Trophoblast cell (in vitro differentiated cells and primary cell): ENCODE results near the gene LTN1.

Experiments used
- DNase-seq, 2 donors: peaks; one replicate each; pipeline ENCODE4 v3.0.0-alpha.2; 2016
- H2AFZ ChIP-seq: 2 replicates; pipeline ENCODE4 v1.6.1; 2013; ENCODE audit warnings: low read length, moderate library complexity, mild to moderate bottlenecking; ENCODE audit not compliant: insufficient read depth, poor library complexity
- H2AK5ac ChIP-seq: 2 replicates; pipeline ENCODE4 v1.6.1; 2013; ENCODE audit warnings: mild to moderate bottlenecking, low read length
- H2BK120ac ChIP-seq: 2 replicates; pipeline ENCODE4 v1.6.1; 2013; ENCODE audit warnings: low read length, mild to moderate bottlenecking, moderate library complexity; ENCODE audit not compliant: insufficient read depth, poor library complexity
- H2BK12ac ChIP-seq: 2 replicates; pipeline ENCODE4 v1.6.1; 2013; ENCODE audit warnings: mild to moderate bottlenecking, low read length, moderate library complexity
- H2BK5ac ChIP-seq: 2 replicates; pipeline ENCODE4 v1.6.1; 2013; ENCODE audit warnings: low read length, low read depth, moderate library complexity, mild to moderate bottlenecking; ENCODE audit not compliant: poor library complexity
- H3K14ac ChIP-seq: 2 replicates; pipeline ENCODE4 v1.6.1; 2013; ENCODE audit warnings: mild to moderate bottlenecking, low read length
- H3K18ac ChIP-seq: 2 replicates; pipeline ENCODE4 v1.6.1; 2013; ENCODE audit warnings: mild to moderate bottlenecking, low read length
- H3K23ac ChIP-seq: 2 replicates; pipeline ENCODE4 v1.6.1; 2013; ENCODE audit warnings: low read length
- H3K27ac ChIP-seq: 2 replicates; pipeline ENCODE4 v1.5.1; 2013; ENCODE audit warnings: low read depth, mild to moderate bottlenecking, inconsistent platforms, low read length, moderate library complexity
- H3K27me3 ChIP-seq: 2 replicates; pipeline ENCODE4 v1.6.1; 2013; ENCODE audit warnings: inconsistent platforms, mild to moderate bottlenecking, low read length, moderate library complexity; ENCODE audit not compliant: insufficient read depth
- H3K36me3 ChIP-seq, 2 experiments: 1 replicate in 1 of 2; 2 replicates in 1 of 2; pipeline ENCODE4 v1.6.1; 2013; ENCODE audit warnings: low read length in 2 of 2, mild to moderate bottlenecking in 2 of 2, moderate library complexity in 1 of 2; ENCODE audit not compliant: insufficient read depth in 2 of 2, control insufficient read depth in 1 of 2
- H3K4ac ChIP-seq: 2 replicates; pipeline ENCODE4 v1.6.1; 2013; ENCODE audit warnings: low read depth, mild to moderate bottlenecking, low read length, moderate library complexity
- H3K4me1 ChIP-seq, 2 experiments: 1 replicate in 1 of 2; 2 replicates in 1 of 2; pipeline ENCODE4 v1.6.1; 2013; ENCODE audit warnings: low read length in 2 of 2, mild to moderate bottlenecking in 2 of 2, moderate library complexity in 1 of 2; ENCODE audit not compliant: insufficient read depth in 2 of 2, control insufficient read depth in 1 of 2
- H3K4me2 ChIP-seq: 2 replicates; pipeline ENCODE4 v1.6.1; 2013; ENCODE audit warnings: inconsistent platforms, mild to moderate bottlenecking, low read length, moderate library complexity
- H3K4me3 ChIP-seq: 2 replicates; pipeline ENCODE4 v1.5.1; 2013; ENCODE audit warnings: mild to moderate bottlenecking, low read depth, low read length, inconsistent platforms
- H3K79me1 ChIP-seq: one replicate; pipeline ENCODE4 v1.6.1; 2013; ENCODE audit warnings: low read length
- H3K79me2 ChIP-seq: 2 replicates; pipeline ENCODE4 v1.6.1; 2013; ENCODE audit warnings: low read length, mild to moderate bottlenecking; ENCODE audit not compliant: control insufficient read depth, insufficient read depth, poor library complexity
- H3K9ac ChIP-seq: 2 replicates; pipeline ENCODE4 v1.6.1; 2013; ENCODE audit warnings: mild to moderate bottlenecking, low read length
- H3K9me3 ChIP-seq: 2 replicates; pipeline ENCODE4 v1.6.1; 2013; ENCODE audit warnings: low read depth, mild to moderate bottlenecking, control low read depth, inconsistent platforms, low read length; ENCODE audit not compliant: insufficient read depth
- H4K12ac ChIP-seq: 2 replicates; pipeline ENCODE4 v1.6.1; 2013; ENCODE audit warnings: low read depth, mild to moderate bottlenecking, low read length, moderate library complexity
- H4K8ac ChIP-seq: 2 replicates; pipeline ENCODE4 v1.6.1; 2013; ENCODE audit warnings: low read depth, mild to moderate bottlenecking, low read length, moderate library complexity
- H4K91ac ChIP-seq: one replicate; pipeline ENCODE4 v1.6.1; 2013; ENCODE audit warnings: low read depth, mild to moderate bottlenecking, low read length, moderate library complexity
- WGBS: extraction: QIAGEN DNeasy Blood & Tissue Kit; methylation state at CpG from one replicate; pipeline ENCODE4 v1.1.7; 2013; ENCODE audit warnings: missing lambda C conversion rate; ENCODE audit not compliant: insufficient read length, insufficient coverage; ENCODE audit errors: extremely low coverage; 5-methylcytosine and 5-hydroxymethylcytosine counted together

Gene LTN1

DNA sequence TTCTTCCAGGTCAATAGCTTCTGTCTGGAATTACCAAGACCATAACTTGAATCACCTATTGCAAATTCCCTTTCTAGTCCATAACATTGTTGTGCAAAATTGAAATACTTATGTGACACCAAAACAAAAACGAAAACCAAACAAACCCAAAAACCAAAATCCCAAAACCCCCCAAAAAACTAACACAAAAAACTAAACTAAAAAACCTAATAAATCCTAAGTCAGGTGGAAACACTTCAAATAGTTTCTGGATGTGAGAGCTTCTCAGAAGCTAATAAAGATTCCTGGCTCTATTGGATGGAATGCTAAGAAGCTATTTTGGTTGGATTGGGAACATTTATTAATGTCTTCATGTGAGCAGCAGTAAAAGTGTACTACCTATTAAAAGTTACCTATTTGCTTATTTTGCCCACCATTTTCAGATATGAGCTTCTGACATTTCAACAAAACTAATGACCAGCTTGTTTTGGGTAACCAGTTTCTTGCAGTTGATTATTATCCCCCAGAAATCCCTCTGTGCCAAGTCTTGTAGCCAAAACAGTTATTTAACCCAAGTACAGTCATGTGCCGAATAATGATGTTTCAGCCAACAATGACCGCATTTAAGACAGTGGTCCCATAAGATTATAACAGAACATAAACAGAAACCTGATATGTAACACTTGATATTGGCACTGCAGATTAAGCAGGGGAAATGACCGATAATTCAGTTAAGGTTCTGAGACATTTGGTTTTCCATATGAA, 76.4 kb downstream of the LTN1 start:
- H2BK12ac ChIP-seq = no peak overlapping the region
- H3K36me3 ChIP-seq = no peaks in the 10 kb centered on the region

DNA sequence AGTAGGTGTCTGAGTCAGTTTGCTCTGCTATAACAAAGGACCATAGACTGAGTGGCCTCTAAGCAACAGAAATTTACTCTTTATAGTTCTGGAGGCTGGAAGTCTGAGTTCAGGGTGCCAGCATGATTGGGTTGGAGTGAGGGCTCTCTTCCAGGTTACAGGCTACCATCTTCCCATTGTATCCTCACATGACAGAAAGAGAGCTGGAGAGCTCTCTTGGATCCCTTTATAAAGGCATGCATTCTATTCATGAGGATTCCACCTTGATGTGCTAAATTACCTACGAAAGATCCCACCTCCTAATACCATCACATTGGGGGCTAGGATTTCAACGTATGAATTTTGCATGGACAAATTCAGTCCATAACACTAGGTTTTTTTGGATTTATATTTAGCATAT, 79.6 kb downstream of the LTN1 start:
- H4K91ac ChIP-seq = no peak overlapping the region
- no peak overlapping the region for H2AK5ac ChIP-seq
- peaks cover 0 to 1% of the 10 kb centered on the region in 2 experiments for H3K4me1 ChIP-seq
- H3K14ac ChIP-seq = no peak overlapping the region
- WGBS = no CpG with 5 or more reads among the region's 2 CpGs
- no peaks in the 10 kb centered on the region for H3K27me3 ChIP-seq
- no peak overlapping the region for H2BK5ac ChIP-seq
- H2AFZ ChIP-seq = no peak overlapping the region
- H3K23ac ChIP-seq = no peak overlapping the region
- H3K9ac ChIP-seq = no peak overlapping the region
- no peak overlapping the region for H3K4me3 ChIP-seq
- DNase-seq = no peak
- no peaks in the 10 kb centered on the region for H3K36me3 ChIP-seq
- H3K18ac ChIP-seq = no peak overlapping the region
- no peak overlapping the region for H2BK120ac ChIP-seq
- H3K4ac ChIP-seq = no peak overlapping the region
- no peak overlapping the region for H3K27ac ChIP-seq
- H3K79me1 ChIP-seq = no peaks in the 10 kb centered on the region
- no peak overlapping the region for H3K4me2 ChIP-seq
- no peak overlapping the region for H4K8ac ChIP-seq
- H2BK12ac ChIP-seq = no peak overlapping the region
- H3K9me3 ChIP-seq = no peaks in the 10 kb centered on the region
- H4K12ac ChIP-seq = no peak overlapping the region
- H3K79me2 ChIP-seq = no peaks in the 10 kb centered on the region

More for the DNA sequence above, 76.4 kb downstream of the LTN1 start:
- no peak overlapping the region for H2BK5ac ChIP-seq
- H3K4me3 ChIP-seq = no peak overlapping the region
- no peak overlapping the region for H3K18ac ChIP-seq
- no peak overlapping the region for H2AFZ ChIP-seq
- H3K9ac ChIP-seq = no peak overlapping the region
- no peaks in the 10 kb centered on the region for H3K4me1 ChIP-seq
- no peak overlapping the region for H2BK120ac ChIP-seq
- H3K79me1 ChIP-seq = no peaks in the 10 kb centered on the region
- H4K91ac ChIP-seq = no peak overlapping the region
- H3K23ac ChIP-seq = no peak overlapping the region
- 100% methylated on average over 1 of the region's 4 CpGs for WGBS
- no peak overlapping the region for H3K4me2 ChIP-seq
- DNase-seq = no peak
- H4K8ac ChIP-seq = no peak overlapping the region
- H3K79me2 ChIP-seq = no peaks in the 10 kb centered on the region
- no peak overlapping the region for H3K14ac ChIP-seq
- H2AK5ac ChIP-seq = no peak overlapping the region
- no peaks in the 10 kb centered on the region for H3K9me3 ChIP-seq
- no peak overlapping the region for H3K27ac ChIP-seq
- no peaks in the 10 kb centered on the region for H3K27me3 ChIP-seq
- no peak overlapping the region for H4K12ac ChIP-seq
- H3K4ac ChIP-seq = no peak overlapping the region

DNA sequence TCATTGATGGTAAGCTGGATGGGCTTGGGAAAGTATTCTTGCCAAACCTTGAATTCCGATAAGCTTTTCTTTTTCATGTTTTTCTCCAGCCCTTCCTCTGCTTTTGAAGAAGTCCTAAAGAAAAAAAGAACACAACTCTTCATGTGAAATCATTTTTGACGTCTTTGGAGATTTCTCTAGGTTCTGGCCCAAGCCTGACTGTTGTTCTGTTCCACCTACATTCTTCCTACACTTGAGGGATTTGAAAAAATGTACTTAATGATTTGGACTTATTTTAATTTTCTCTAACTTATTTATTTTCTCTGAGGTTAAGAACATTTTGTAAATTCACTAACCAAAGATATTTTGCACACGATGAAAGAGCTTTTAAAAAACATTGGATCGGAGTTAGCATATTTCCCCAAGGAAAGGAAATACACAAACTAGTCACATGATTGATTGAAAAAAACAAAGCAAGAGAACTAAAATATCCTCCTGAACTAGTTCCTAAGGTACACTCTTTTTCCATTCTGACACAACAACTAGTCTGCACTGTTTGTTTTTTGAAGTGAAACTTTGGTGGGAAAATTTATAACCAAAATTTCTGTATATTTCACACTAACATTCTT, 82.3 kb downstream of the LTN1 start:
- H4K12ac ChIP-seq = no peak overlapping the region
- H3K79me1 ChIP-seq = no peaks in the 10 kb centered on the region
- H3K4ac ChIP-seq = no peak overlapping the region
- no peak overlapping the region for H3K4me2 ChIP-seq
- no peak for DNase-seq
- H4K91ac ChIP-seq = no peak overlapping the region
- H3K23ac ChIP-seq = no peak overlapping the region
- no peaks in the 10 kb centered on the region for H3K27me3 ChIP-seq
- no peaks in the 10 kb centered on the region for H3K9me3 ChIP-seq
- H3K14ac ChIP-seq = no peak overlapping the region
- WGBS = no CpG with 5 or more reads among the region's 4 CpGs
- H3K36me3 ChIP-seq = no peaks in the 10 kb centered on the region
- H2BK5ac ChIP-seq = no peak overlapping the region
- no peak overlapping the region for H3K18ac ChIP-seq
- H2AK5ac ChIP-seq = no peak overlapping the region
- H3K79me2 ChIP-seq = no peaks in the 10 kb centered on the region
- no peak overlapping the region for H3K27ac ChIP-seq
- H3K9ac ChIP-seq = no peak overlapping the region
- no peak overlapping the region for H2AFZ ChIP-seq
- no peak overlapping the region for H4K8ac ChIP-seq
- H3K4me3 ChIP-seq = no peak overlapping the region
- H2BK12ac ChIP-seq = no peak overlapping the region
- H2BK120ac ChIP-seq = no peak overlapping the region
- H3K4me1 ChIP-seq = peaks cover 0 to 1% of the 10 kb centered on the region in 2 experiments

DNA sequence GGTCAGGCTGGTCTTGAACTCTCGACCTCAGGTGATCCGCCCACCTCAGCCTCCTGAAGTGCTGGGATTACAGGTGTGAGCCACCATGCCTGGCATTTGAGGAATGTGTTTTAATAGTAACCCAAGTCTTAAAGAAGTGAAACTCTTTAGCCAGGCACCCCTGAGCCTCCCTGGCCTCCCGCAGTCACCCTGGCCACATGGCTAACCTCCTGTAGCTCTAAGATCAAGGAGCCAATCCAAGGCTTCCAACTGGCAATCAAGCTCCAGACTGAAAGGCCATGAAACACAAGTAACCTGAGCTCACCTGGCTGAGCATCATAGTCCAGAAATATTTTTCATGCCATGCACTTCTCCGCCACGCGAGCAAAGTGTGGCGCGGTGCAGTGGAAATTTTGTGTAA, 84.3 kb downstream of the LTN1 start:
- no peaks in the 10 kb centered on the region for H3K36me3 ChIP-seq

More for the DNA sequence above, 84.3 kb downstream of the LTN1 start:
- no peak overlapping the region for H4K91ac ChIP-seq
- peaks cover 0 to 1% of the 10 kb centered on the region in 2 experiments for H3K4me1 ChIP-seq
- DNase-seq = no peak
- H3K18ac ChIP-seq = no peak overlapping the region
- no peak overlapping the region for H4K8ac ChIP-seq
- WGBS = no CpG with 5 or more reads among the region's 8 CpGs
- H2BK5ac ChIP-seq = no peak overlapping the region
- no peak overlapping the region for H2AFZ ChIP-seq
- H3K4me3 ChIP-seq = no peak overlapping the region
- H3K79me2 ChIP-seq = no peaks in the 10 kb centered on the region
- no peak overlapping the region for H4K12ac ChIP-seq
- H2AK5ac ChIP-seq = no peak overlapping the region
- H3K14ac ChIP-seq = no peak overlapping the region
- no peak overlapping the region for H3K4me2 ChIP-seq
- H3K79me1 ChIP-seq = no peaks in the 10 kb centered on the region
- no peak overlapping the region for H3K23ac ChIP-seq
- no peaks in the 10 kb centered on the region for H3K27me3 ChIP-seq
- H3K9me3 ChIP-seq = no peaks in the 10 kb centered on the region
- no peak overlapping the region for H3K27ac ChIP-seq
- no peak overlapping the region for H2BK120ac ChIP-seq
- H2BK12ac ChIP-seq = no peak overlapping the region
- no peak overlapping the region for H3K9ac ChIP-seq
- no peak overlapping the region for H3K4ac ChIP-seq
